ENCODE data around the gene LRFN4.

The LRFN4 gene

GRCh38 chr11:66844496-66845142 lies 12.2 kb upstream of the LRFN4 start:
- in situ Hi-C loops (cut with MboI; ENCODE audit: low sequenced_read_pairs): loop anchor here (25.0 kb wide), 1 partner anchor 432 kb away; the partner anchor contains the start of gene NPAS4

DNA sequence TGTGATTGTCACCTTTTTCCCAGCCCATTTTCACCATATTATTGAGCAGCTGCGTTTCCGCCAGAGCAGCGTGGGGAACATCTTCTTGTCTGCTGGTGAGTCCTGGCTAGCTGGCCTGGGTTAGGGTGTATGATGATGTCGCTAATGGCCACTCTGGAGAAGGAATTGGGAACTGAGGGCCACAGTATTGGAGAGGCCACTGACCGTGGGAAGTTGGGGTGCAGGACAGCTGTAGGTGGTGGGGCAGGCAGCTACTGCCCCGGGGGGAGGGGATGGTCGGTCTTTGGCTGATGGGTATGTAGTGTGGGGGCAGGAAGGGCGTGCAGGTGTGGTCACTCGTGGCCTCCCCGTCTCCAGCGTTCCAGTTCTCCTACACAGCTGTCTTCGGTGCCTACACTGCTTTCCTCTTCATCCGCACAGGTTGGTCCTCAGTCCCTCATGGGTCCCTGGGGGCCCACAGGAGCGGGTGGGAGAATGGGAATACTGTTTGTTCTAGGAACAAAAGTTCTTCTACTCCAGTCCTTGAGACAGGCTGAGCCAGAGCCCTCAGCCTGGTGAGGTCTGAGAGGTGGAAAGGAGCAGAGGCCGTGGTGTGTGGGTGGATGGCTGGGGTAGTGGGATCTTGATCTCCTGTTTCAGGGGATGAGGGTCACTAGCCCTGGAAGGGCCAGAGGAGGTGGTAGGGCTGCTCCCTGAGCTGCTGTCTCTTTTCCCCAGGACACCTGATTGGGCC lies 11.6 kb upstream of the LRFN4 start:
- in situ Hi-C loops (cut with MboI; ENCODE audit: low sequenced_read_pairs): loop anchor here (25.0 kb wide), 1 partner anchor 433 kb away; the partner anchor contains the start of gene NPAS4

- in situ Hi-C loops (cut with MboI; ENCODE audit: low sequenced_read_pairs): loop anchor here (25.0 kb wide), 1 partner anchor 434 kb away; the partner anchor contains the start of gene NPAS4
These were observed 11.0 kb upstream of the LRFN4 start for GRCh38 chr11:66845876-66846212.

DNA sequence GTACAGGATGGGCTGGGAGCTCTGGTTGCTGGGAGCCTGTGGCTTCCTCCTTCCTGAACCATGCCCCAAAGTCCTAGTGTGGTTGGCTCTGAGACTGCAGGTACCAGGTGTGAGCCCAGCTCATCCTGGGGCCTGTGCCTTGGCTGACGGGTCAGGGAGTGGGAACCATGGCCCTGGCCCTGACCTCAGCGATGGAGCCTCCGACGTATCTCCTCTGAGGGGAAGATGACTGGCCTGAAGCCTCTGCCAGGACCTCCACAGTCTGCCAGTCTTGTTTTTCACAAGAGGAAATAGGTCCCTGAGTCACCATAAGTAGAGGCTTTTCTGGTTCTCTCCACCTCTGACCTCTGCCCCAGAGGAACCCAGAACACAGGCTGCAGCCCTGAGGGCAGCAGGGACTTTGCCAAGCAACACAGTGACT lies 10.2 kb upstream of the LRFN4 start:
- in situ Hi-C loops (cut with MboI; ENCODE audit: low sequenced_read_pairs): loop anchor here (25.0 kb wide), 1 partner anchor 434 kb away; the partner anchor contains the start of gene NPAS4

DNA sequence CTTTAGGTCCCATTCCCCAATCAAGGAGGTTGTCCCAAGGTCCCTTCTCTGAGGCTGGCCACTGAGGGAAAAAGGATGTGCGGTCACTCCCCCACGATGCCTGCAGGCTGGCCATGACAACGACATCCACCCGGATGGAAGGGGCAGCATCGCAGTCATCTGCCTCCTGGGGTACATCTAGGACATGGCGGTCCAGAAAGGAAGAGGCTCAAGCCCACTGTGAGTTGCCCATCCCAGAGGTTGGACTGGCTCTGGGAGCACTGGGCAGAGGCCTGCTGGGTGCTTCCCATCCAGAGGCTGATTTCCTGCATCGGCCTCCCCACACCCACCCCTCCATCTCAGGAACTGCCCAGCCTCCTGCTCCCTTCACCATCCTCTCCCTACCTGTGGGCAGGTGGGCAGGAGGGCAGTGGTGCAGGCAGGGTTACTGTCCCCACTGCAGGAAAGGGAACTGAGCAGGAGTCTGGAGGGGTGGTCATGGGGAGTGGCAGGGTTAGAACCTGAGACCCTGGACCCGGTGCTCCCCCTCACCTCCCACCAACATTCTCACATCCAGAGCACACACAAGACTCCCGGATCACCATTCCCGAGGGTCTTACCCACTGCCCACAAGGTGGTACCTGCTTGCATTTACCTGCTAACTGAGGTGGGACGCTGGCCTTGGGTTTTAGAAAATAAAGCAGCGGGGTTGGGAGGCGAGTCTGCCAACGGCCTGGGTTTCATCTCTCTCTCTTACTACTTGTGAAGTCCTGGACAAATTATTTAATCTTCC lies 9.2 kb upstream of the LRFN4 start:
- in situ Hi-C loops (cut with MboI; ENCODE audit: low sequenced_read_pairs): loop anchor here (25.0 kb wide), 1 partner anchor 435 kb away; the partner anchor contains the start of gene NPAS4

DNA sequence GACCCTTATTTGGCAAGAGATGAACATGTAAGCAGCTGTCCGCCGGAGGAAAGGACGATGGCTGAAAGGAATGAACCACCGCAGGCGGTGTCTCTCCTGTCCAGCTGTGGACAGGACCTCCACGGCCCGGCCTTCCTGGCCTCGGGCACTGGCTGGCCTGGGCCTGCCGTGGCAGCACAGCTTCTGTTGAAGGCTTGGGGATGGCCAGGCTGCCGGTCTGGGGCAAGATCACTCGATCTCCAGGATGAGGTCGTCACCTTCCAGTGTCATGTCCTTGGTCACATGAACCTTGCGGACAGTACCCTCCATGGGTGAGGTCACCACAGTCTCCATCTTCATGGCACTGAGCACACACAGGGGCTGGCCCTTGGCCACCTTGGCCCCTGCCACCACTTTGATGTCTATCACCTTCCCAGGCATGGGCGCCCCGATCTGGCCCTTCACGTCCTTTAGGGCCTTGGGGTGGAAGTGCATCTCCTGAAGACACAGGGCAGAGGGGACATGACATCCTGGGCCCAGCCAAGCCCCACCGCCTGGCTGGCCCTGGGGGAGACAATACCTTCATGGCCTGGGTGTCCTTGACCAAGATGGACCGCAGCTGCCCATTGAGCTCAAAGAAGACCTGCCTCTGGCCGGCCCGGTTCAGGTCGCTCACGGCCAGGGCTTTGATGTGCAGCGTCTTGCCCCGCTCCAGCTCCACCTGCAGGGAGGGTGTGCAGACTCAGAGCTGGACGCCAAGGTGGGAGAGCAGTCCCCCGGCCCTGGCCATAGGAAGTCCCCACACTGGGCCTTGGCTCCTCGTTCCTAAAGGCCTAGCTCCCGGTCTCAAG lies 8.0 kb upstream of the LRFN4 start:
- in situ Hi-C loops (cut with MboI; ENCODE audit: low sequenced_read_pairs): loop anchor here (25.0 kb wide), 1 partner anchor 437 kb away; the partner anchor contains the start of gene NPAS4

DNA sequence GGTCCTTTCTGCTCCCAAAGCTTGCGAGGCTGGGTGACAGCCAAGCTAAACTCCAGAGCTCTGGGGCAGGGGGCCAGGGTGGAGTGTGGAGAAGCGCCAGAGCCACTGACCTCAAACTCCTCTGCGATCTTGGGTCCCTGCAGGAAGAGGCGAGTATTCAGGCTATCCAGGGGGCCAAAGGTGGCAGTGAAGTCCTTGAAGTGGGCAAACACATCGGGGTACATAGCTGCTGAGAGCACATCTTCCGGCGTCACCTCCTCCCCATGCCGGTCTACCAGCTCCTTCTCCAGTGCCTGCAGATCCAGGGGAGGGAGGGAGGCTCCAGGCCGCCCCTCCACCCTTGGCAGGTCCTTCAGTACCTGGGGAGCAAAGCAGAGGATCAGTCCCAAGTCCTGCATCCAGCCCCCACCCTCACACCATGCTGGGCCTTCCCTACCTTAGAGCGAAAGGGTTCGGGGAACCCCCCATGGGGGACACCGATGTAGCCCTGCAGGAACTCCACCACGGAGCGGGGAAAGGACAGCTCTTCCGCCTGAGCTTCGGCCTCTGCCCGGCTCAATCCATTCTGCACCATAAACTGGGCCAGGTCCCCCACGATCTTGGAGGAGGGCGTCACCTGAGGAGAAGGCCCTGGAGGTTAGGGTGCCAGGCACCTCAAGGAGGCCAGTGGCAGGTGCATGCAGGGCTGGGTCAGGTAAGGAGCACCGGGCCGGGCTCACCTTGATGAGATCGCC lies 7.2 kb upstream of the LRFN4 start:
- in situ Hi-C loops (cut with MboI; ENCODE audit: low sequenced_read_pairs): loop anchor here (25.0 kb wide), 1 partner anchor 437 kb away; the partner anchor contains the start of gene NPAS4

DNA sequence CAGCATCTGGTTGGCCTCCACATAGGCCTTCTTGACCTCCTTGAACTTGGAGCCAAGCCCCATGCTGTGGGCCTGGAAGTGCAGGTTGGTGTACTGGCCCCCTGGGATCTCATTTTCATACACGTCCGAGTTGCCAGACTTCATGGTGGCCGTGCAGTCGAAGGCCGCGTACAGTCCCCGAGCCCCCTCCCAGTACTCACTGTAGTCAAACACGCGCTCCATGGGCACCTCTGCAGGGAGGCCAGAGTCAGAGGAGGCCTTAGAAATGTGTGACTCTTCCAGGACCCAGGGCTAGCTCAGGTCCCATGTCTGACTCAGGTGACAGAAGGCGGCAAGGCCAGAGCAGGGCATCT lies 6.7 kb upstream of the LRFN4 start:
- in situ Hi-C loops (cut with MboI; ENCODE audit: low sequenced_read_pairs): no loop called here

GRCh38 chr11:66850588-66851238 lies 6.2 kb upstream of the LRFN4 start:
- in situ Hi-C loops (cut with MboI; ENCODE audit: low sequenced_read_pairs): no loop called here

DNA sequence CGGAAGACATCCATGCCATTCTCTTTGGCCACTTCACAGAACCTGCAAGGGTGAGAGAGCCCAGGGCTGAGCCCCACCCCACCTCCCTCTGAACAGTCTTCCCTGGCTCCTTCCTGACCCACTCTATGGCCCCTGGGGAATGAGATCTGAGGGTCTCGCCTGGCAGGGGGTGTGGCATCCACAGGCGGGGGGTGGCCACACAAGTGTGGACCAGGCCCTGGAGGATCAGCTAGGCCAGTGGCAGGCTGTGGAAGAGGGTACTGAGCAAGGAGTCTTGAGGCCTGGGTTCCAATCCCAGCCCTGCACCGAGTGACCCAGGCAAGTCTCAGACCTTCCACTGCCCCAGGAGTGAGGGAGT lies 5.6 kb upstream of the LRFN4 start:
- in situ Hi-C loops (cut with MboI; ENCODE audit: low sequenced_read_pairs): no loop called here

DNA sequence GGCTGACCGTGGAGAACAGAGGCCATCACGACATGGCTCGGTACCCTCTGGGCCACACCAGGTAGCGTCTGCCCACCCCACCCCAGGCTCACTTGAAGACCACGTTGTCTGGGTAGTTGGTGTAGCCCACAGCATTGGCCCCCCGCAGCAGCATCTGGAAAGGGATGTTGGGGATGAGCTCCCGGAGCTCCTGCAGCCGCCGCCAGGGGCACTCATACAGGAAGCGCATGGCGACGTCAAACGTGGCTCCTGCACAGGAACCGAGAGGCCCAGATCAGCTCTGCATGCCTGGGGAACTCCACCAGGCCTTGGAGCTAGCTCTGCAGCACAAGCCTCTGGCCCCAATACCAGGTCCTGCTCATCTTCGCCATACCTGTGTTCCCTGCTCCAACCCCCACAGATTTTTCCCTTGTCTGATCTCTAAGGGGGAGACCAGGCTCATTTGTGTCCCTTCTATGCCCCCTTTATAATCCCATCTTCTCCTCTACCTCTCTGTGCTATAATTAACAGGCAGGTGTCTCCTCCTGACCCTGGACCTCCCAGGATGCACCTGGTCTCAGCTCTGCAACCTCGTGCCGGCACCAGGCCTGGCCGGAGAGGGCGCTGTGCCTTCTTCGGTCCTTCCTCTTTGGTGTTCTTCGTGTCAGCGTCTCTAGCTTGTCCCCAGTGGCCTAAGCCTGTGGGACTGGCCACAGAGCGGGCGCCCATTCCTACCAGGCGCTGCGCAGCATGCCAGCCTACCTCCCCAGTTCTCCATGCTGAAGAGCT lies 5.0 kb upstream of the LRFN4 start:
- in situ Hi-C loops (cut with MboI; ENCODE audit: low sequenced_read_pairs): no loop called here

- in situ Hi-C loops (cut with MboI; ENCODE audit: low sequenced_read_pairs): no loop called here
These were observed 4.2 kb upstream of the LRFN4 start for GRCh38 chr11:66852466-66853241.

- in situ Hi-C loops (cut with MboI; ENCODE audit: low sequenced_read_pairs): no loop called here
These were observed 3.3 kb upstream of the LRFN4 start for GRCh38 chr11:66853242-66854229.

DNA sequence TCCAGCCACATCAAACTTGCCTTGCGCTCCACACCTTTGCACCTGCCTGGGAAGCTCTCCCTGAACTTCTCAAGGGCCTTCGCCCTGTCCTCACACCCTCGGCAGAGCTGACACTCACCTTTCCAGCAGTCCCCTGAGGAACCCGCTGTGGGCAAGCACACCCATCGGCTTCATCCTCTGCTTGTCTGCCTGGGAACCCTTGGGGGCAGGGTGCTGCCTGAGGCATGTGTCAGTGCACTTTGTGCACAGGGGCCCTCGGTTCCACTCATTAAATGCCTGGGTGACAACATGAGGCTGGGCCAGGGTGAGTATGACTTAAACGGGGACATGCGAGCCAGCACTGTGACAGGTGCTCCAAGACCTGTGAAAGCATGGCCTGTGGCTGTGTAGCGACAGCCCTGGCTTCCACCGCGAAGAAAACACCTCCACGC lies 2.6 kb upstream of the LRFN4 start:
- in situ Hi-C loops (cut with MboI; ENCODE audit: low sequenced_read_pairs): no loop called here

DNA sequence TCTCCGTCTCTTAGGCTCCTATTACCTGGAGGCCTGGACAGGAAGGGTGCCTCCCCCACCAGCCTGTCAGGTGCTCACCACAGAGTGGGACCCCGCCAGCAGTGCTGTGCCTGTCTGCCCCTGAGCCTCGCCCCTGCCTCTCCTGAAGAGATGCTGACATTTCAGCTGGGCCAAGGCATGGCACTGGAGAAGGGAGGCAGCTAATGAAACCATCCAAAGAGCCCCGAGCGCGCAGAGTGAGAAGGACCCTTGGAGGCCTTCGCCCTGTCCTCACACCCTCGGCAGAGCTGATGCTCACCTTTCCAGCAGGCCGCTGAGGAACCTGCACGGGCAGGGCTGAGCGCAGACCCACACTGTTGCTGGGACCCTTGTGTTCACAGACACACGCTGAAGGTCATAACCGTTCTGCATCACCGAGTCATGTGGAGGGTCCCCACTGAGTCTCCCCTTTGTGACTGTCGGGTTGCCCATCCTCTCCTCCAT lies 2.1 kb upstream of the LRFN4 start:
- in situ Hi-C loops (cut with MboI; ENCODE audit: low sequenced_read_pairs): no loop called here
